IPS-18a (cell line): ENCODE measurements around the gene ADRA1B.

Experiments
- H3K27ac ChIP-seq: one replicate; pipeline ENCODE4 v1.5.1; 2013; ENCODE audit warnings: low read length
- H3K27me3 ChIP-seq: one replicate; pipeline ENCODE4 v1.6.1; 2013; ENCODE audit warnings: mild to moderate bottlenecking, low read length; ENCODE audit not compliant: control insufficient read depth, insufficient read depth
- H3K36me3 ChIP-seq: one replicate; pipeline ENCODE4 v1.6.1; 2013; ENCODE audit warnings: low read depth, low read length; ENCODE audit not compliant: control insufficient read depth
- H3K4me1 ChIP-seq: one replicate; pipeline ENCODE4 v1.6.1; 2013; ENCODE audit warnings: low read depth, low read length; ENCODE audit not compliant: control insufficient read depth
- H3K4me3 ChIP-seq: one replicate; pipeline ENCODE4 v1.5.1; 2013; ENCODE audit warnings: low read length
- H3K9ac ChIP-seq: one replicate; pipeline ENCODE4 v1.6.1; 2013; ENCODE audit warnings: mild to moderate bottlenecking, low read length, moderate library complexity
- H3K9me3 ChIP-seq: one replicate; pipeline ENCODE4 v1.6.1; 2013; ENCODE audit warnings: low read depth, low read length; ENCODE audit not compliant: control insufficient read depth

The ADRA1B gene

GRCh38 chr5:159912033-159912800 is 4.1 kb upstream of the ADRA1B start:
- H3K9ac ChIP-seq, result no peak overlapping the region

GRCh38 chr5:159913048-159913447 is 3.2 kb upstream of the ADRA1B start:
- Histone ChIP-seq H3K36me3 (no peaks in the 10 kb centered on the region), H3K4me1 (peaks cover 5% of the 10 kb centered on the region), H3K27me3 (peaks cover 40% of the 10 kb centered on the region), H3K4me3 (no peak overlapping the region), H3K27ac (no peak overlapping the region), H3K9ac (no peak overlapping the region), H3K9me3 (no peaks in the 10 kb centered on the region)

More at GRCh38 chr5:159912033-159912800, 4.1 kb upstream of the ADRA1B start:
- Histone ChIP-seq H3K27me3 (peaks cover 32% of the 10 kb centered on the region), H3K4me3 (no peak overlapping the region), H3K36me3 (no peaks in the 10 kb centered on the region), H3K9me3 (no peaks in the 10 kb centered on the region), H3K27ac (no peak overlapping the region), H3K4me1 (peaks cover 5% of the 10 kb centered on the region)

- peaks cover 3% of the 10 kb centered on the region for H3K4me1 ChIP-seq
- no peaks in the 10 kb centered on the region for H3K36me3 ChIP-seq
Measured at GRCh38 chr5:159913501-159913900, 2.8 kb upstream of the ADRA1B start.

GRCh38 chr5:159916841-159917761 is 819 bp downstream of the ADRA1B start:
- peak overlapping the region; percentile 61 for H3K4me3 ChIP-seq
- H3K27me3 ChIP-seq, result peaks cover 51% of the 10 kb centered on the region
- no peaks in the 10 kb centered on the region for H3K9me3 ChIP-seq
- H3K27ac ChIP-seq, result no peak overlapping the region
- no peak overlapping the region for H3K9ac ChIP-seq
- no peaks in the 10 kb centered on the region for H3K36me3 ChIP-seq
- no peaks in the 10 kb centered on the region for H3K4me1 ChIP-seq

More at GRCh38 chr5:159913501-159913900, 2.8 kb upstream of the ADRA1B start:
- H3K9ac ChIP-seq, result no peak overlapping the region
- no peaks in the 10 kb centered on the region for H3K9me3 ChIP-seq
- H3K4me3 ChIP-seq, result no peak overlapping the region
- H3K27me3 ChIP-seq, result peaks cover 44% of the 10 kb centered on the region
- H3K27ac ChIP-seq, result no peak overlapping the region

- Histone ChIP-seq H3K4me3 (no peak overlapping the region), H3K36me3 (no peaks in the 10 kb centered on the region), H3K9ac (no peak overlapping the region), H3K9me3 (no peaks in the 10 kb centered on the region), H3K4me1 (no peaks in the 10 kb centered on the region), H3K27ac (no peak overlapping the region), H3K27me3 (peaks cover 51% of the 10 kb centered on the region)
Measured at GRCh38 chr5:159917994-159918393, 1.7 kb downstream of the ADRA1B start.

- H3K4me3 ChIP-seq, result no peak overlapping the region
- H3K9me3 ChIP-seq, result no peaks in the 10 kb centered on the region
- no peaks in the 10 kb centered on the region for H3K4me1 ChIP-seq
- no peaks in the 10 kb centered on the region for H3K36me3 ChIP-seq
- H3K9ac ChIP-seq, result no peak overlapping the region
- peaks cover 24% of the 10 kb centered on the region for H3K27me3 ChIP-seq
- no peak overlapping the region for H3K27ac ChIP-seq
Measured at GRCh38 chr5:159921721-159922120, 5.4 kb downstream of the ADRA1B start.

- Histone ChIP-seq H3K36me3 (no peaks in the 10 kb centered on the region), H3K4me3 (no peak overlapping the region), H3K9ac (no peak overlapping the region), H3K27ac (no peak overlapping the region), H3K4me1 (no peaks in the 10 kb centered on the region), H3K27me3 (peaks cover 12% of the 10 kb centered on the region), H3K9me3 (no peaks in the 10 kb centered on the region)
Measured at GRCh38 chr5:159923008-159923407, 6.7 kb downstream of the ADRA1B start.

- Histone ChIP-seq H3K27ac (no peak overlapping the region), H3K4me1 (no peaks in the 10 kb centered on the region), H3K36me3 (no peaks in the 10 kb centered on the region), H3K9ac (no peak overlapping the region), H3K4me3 (no peak overlapping the region), H3K27me3 (no peaks in the 10 kb centered on the region), H3K9me3 (no peaks in the 10 kb centered on the region)
Measured at GRCh38 chr5:159928122-159928909, 12.0 kb downstream of the ADRA1B start.

- Histone ChIP-seq H3K27me3 (no peaks in the 10 kb centered on the region), H3K36me3 (no peaks in the 10 kb centered on the region)
Measured at GRCh38 chr5:159929176-159929575, 12.9 kb downstream of the ADRA1B start.

GRCh38 chr5:159933531-159934485 is 17.5 kb downstream of the ADRA1B start:
- no peaks in the 10 kb centered on the region for H3K27me3 ChIP-seq
- no peaks in the 10 kb centered on the region for H3K4me1 ChIP-seq
- no peaks in the 10 kb centered on the region for H3K36me3 ChIP-seq
- H3K4me3 ChIP-seq, result no peak overlapping the region
- no peak overlapping the region for H3K9ac ChIP-seq
- no peak overlapping the region for H3K27ac ChIP-seq
- H3K9me3 ChIP-seq, result no peaks in the 10 kb centered on the region

More at GRCh38 chr5:159929176-159929575, 12.9 kb downstream of the ADRA1B start:
- Histone ChIP-seq H3K4me1 (no peaks in the 10 kb centered on the region), H3K4me3 (no peak overlapping the region), H3K9ac (no peak overlapping the region), H3K9me3 (no peaks in the 10 kb centered on the region), H3K27ac (no peak overlapping the region)
